CD14-positive monocyte (primary cell): ENCODE measurements around the gene CCDC188. TPM values are rescaled to one million over a fixed set of nuclear protein-coding genes. Genes with fewer than 3 reads are reported as not detected.
A peak's percentile ranks its signal among the peaks of the same experiment; 100 is the strongest.

Experiments
- DNase-seq, 3 donors: peaks; one replicate each; pipeline ENCODE4 v3.0.0-alpha.2; 2011 to 2022
- H2AFZ ChIP-seq: 2 replicates; pipeline ENCODE4 v1.6.0; 2012; ENCODE audit warnings: mild to moderate bottlenecking, low read depth, low read length, inconsistent platforms; ENCODE audit not compliant: insufficient read depth, poor library complexity, severe bottlenecking
- H3K27ac ChIP-seq, 2 donors: 1 replicate in 1 of 2; 2 replicates in 1 of 2; pipeline ENCODE4 v1.5.1; 2012 to 2013; ENCODE audit warnings: low read length in 2 of 2, control low read depth in 1 of 2, inconsistent platforms in 1 of 2, low read depth in 1 of 2, mild to moderate bottlenecking in 1 of 2
- H3K27me3 ChIP-seq, 2 donors: one replicate each; pipeline versions ENCODE4 v1.6.0 to v1.6.1; 2011 to 2013; ENCODE audit warnings: low read length in 2 of 2; ENCODE audit not compliant: control insufficient read depth in 2 of 2, insufficient read depth in 2 of 2
- H3K36me3 ChIP-seq, 2 donors: replicated peaks in 1 of 2; 1 replicate in 1 of 2; 2 replicates in 1 of 2; pipeline versions ENCODE4 v1.5.1 to v1.6.1; 2012 to 2013; ENCODE audit warnings: low read length in 2 of 2, control low read depth in 1 of 2, inconsistent platforms in 1 of 2, mild to moderate bottlenecking in 1 of 2; ENCODE audit not compliant: insufficient read depth in 2 of 2, control insufficient read depth in 1 of 2
- H3K4me1 ChIP-seq, 2 donors: 1 replicate in 1 of 2; 2 replicates in 1 of 2; pipeline versions ENCODE4 v1.5.1 to v1.6.1; 2012 to 2013; ENCODE audit warnings: low read length in 2 of 2, control low read depth in 1 of 2, inconsistent platforms in 1 of 2, mild to moderate bottlenecking in 1 of 2, moderate library complexity in 1 of 2; ENCODE audit not compliant: insufficient read depth in 2 of 2, control insufficient read depth in 1 of 2
- H3K4me2 ChIP-seq: replicated peaks from 2 replicates; pipeline ENCODE3; 2012; ENCODE audit warnings: low read length, moderate library complexity, mild to moderate bottlenecking; ENCODE audit not compliant: poor library complexity, severe bottlenecking; ENCODE audit errors: extremely low read depth
- H3K4me3 ChIP-seq, 3 experiments: fragments of 200-600 bp in 1 of 3; sonication (generic) in 1 of 3; replicated peaks in 1 of 3; 1 replicate in 2 of 3; 2 replicates in 1 of 3; pipeline ENCODE4 v1.5.1; 2011 to 2013; ENCODE audit warnings: low read length in 3 of 3, mild to moderate bottlenecking in 3 of 3, control low read depth in 2 of 3, low read depth in 2 of 3, inconsistent platforms in 1 of 3, moderate library complexity in 1 of 3
- H3K79me2 ChIP-seq: 2 replicates; pipeline ENCODE4 v1.6.0; 2012; ENCODE audit warnings: mild to moderate bottlenecking, control low read depth, inconsistent platforms, low read length, moderate library complexity; ENCODE audit not compliant: insufficient read depth
- H3K9ac ChIP-seq: 2 replicates; pipeline ENCODE4 v1.6.0; 2017; ENCODE audit warnings: low read length, mild to moderate bottlenecking; ENCODE audit not compliant: insufficient read depth, poor library complexity, severe bottlenecking
- H3K9me3 ChIP-seq, 2 donors: replicated peaks in 1 of 2; 1 replicate in 1 of 2; 2 replicates in 1 of 2; pipeline versions ENCODE4 v1.5.1 to v1.6.1; 2012 to 2013; ENCODE audit warnings: low read length in 2 of 2, control low read depth in 1 of 2; ENCODE audit not compliant: control insufficient read depth in 1 of 2, insufficient read depth in 1 of 2
- H4K20me1 ChIP-seq: 2 replicates; pipeline ENCODE4 v1.6.0; 2012; ENCODE audit warnings: mild to moderate bottlenecking, low read length, control low read depth, moderate library complexity; ENCODE audit not compliant: insufficient read depth
- H3K27ac Mint-ChIP-seq, 7 donors: one replicate each; pipeline ENCODE4 v1.8.0; 2020; ENCODE audit warnings: mild to moderate bottlenecking in 7 of 7, mixed read lengths in 7 of 7, moderate library complexity in 6 of 7, inconsistent platforms in 2 of 7
- H3K27me3 Mint-ChIP-seq, 3 donors: one replicate each; pipeline ENCODE4 v1.8.0; 2021 to 2022; ENCODE audit warnings: low read depth in 3 of 3, mild to moderate bottlenecking in 3 of 3, mixed read lengths in 3 of 3, moderate library complexity in 3 of 3, inconsistent platforms in 1 of 3
- H3K36me3 Mint-ChIP-seq, 2 donors: one replicate each; pipeline ENCODE4 v1.8.0; 2020; ENCODE audit warnings: mixed read lengths in 2 of 2, inconsistent platforms in 1 of 2, mild to moderate bottlenecking in 1 of 2
- H3K4me1 Mint-ChIP-seq: one replicate; pipeline ENCODE4 v1.8.0; 2020; ENCODE audit warnings: mild to moderate bottlenecking, mixed read lengths
- H3K4me3 Mint-ChIP-seq, 2 donors: one replicate each; pipeline ENCODE4 v1.8.0; 2020; ENCODE audit warnings: mild to moderate bottlenecking in 2 of 2, mixed read lengths in 2 of 2, moderate library complexity in 1 of 2
- H3K9me3 Mint-ChIP-seq, 7 donors: one replicate each; pipeline ENCODE4 v1.8.0; 2020 to 2022; ENCODE audit warnings: mixed read lengths in 7 of 7, mild to moderate bottlenecking in 6 of 7, moderate library complexity in 6 of 7, inconsistent platforms in 2 of 7
- WGBS: methylation state at CpG from one replicate; pipeline ENCODE4 v1.1.5; 2013; ENCODE audit warnings: missing lambda C conversion rate; ENCODE audit not compliant: insufficient coverage; 5-methylcytosine and 5-hydroxymethylcytosine counted together
- intact Hi-C, 2 donors: fragments of 100-400 bp; cut with micrococcal nuclease; formaldehyde crosslinking; loops; one replicate each; pipeline versions ENCODE4 v1.15.0 to v1.15.1; 2023
- polyA plus RNA-seq, 3 donors: library from polyadenylated mRNA; depleted of rRNA in 1 of 3; unstranded in 2 of 3; stranded (reverse) in 1 of 3; fragments of 300-500 nt in 2 of 3; fragments of >200 nt in 1 of 3; fragmentation: Illumina TruSeq in 2 of 3; gene quantifications; 1 replicate in 2 of 3; 2 replicates in 1 of 3; pipeline ENCODE4 v1.2.3, GENCODE V29; 2012 to 2021
- TF ChIP-seq, protein P1 (sequence below): fragments of 200-600 bp; IDR thresholded peaks from one replicate; pipeline ENCODE4 v1.8.0; 2022; ENCODE audit warnings: antibody characterized with exemption, mild to moderate bottlenecking

CCDC188 gene
- polyA plus RNA-seq, 3 donors: 0.15 TPM; not detected in 2

- peaks cover 0 to 3% (median 0%) of the 10 kb centered on the region in 7 donors for H3K9me3 Mint-ChIP-seq
- H3K4me1 Mint-ChIP-seq: peaks cover 10% of the 10 kb centered on the region
- Histone ChIP-seq H3K27ac (no peak overlapping the region), H3K36me3 (no peaks in the 10 kb centered on the region), H3K27me3 (no peaks in the 10 kb centered on the region), H3K4me1 (peaks cover 8 to 9% of the 10 kb centered on the region in 2 donors), H3K4me3 (no peak overlapping the region), H2AFZ (no peak overlapping the region), H3K9ac (peak overlapping the region; percentile 15), H3K4me2 (no peak overlapping the region), H4K20me1 (no peaks in the 10 kb centered on the region), H3K9me3 (no peaks in the 10 kb centered on the region), H3K79me2 (no peaks in the 10 kb centered on the region)
- no peaks in the 10 kb centered on the region for H3K36me3 Mint-ChIP-seq
- WGBS: 0% methylated on average over 6 of the region's 9 CpGs
- H3K27ac Mint-ChIP-seq: no peak overlapping the region
- DNase-seq: no peak
- H3K4me3 Mint-ChIP-seq: peak overlapping the region in 1 of 2 donors; percentile 65
- H3K27me3 Mint-ChIP-seq: peaks cover 6 to 29% (median 10%) of the 10 kb centered on the region in 3 donors
- TF ChIP-seq, protein P1, sequence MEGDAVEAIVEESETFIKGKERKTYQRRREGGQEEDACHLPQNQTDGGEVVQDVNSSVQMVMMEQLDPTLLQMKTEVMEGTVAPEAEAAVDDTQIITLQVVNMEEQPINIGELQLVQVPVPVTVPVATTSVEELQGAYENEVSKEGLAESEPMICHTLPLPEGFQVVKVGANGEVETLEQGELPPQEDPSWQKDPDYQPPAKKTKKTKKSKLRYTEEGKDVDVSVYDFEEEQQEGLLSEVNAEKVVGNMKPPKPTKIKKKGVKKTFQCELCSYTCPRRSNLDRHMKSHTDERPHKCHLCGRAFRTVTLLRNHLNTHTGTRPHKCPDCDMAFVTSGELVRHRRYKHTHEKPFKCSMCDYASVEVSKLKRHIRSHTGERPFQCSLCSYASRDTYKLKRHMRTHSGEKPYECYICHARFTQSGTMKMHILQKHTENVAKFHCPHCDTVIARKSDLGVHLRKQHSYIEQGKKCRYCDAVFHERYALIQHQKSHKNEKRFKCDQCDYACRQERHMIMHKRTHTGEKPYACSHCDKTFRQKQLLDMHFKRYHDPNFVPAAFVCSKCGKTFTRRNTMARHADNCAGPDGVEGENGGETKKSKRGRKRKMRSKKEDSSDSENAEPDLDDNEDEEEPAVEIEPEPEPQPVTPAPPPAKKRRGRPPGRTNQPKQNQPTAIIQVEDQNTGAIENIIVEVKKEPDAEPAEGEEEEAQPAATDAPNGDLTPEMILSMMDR: no peak
- intact Hi-C loops: loop anchor here (5.0 kb wide), 1 partner anchor 108 kb away; the partner anchor contains the start of gene RTN4R (in 2 of the 2)
Observed at GRCh38 chr22:20159076-20159475, 8.2 kb upstream of the CCDC188 start.

GRCh38 chr22:20158391-20159036, 7.7 kb upstream of the CCDC188 start:
- Histone ChIP-seq H4K20me1 (no peaks in the 10 kb centered on the region), H3K4me2 (no peak overlapping the region), H3K9me3 (no peaks in the 10 kb centered on the region), H3K4me1 (peaks cover 8 to 9% of the 10 kb centered on the region in 2 donors), H3K27me3 (no peaks in the 10 kb centered on the region), H3K4me3 (no peak overlapping the region), H3K27ac (no peak overlapping the region), H3K9ac (peak overlapping the region; percentile 15), H3K36me3 (no peaks in the 10 kb centered on the region), H3K79me2 (no peaks in the 10 kb centered on the region), H2AFZ (no peak overlapping the region)
- 9% methylated on average over 12 of the region's 15 CpGs for whole genome bisulfite sequencing
- H3K9me3 Mint-ChIP-seq: peaks cover 0 to 3% (median 0%) of the 10 kb centered on the region in 7 donors
- H3K27me3 Mint-ChIP-seq: peaks cover 6 to 29% (median 10%) of the 10 kb centered on the region in 3 donors
- H3K4me3 Mint-ChIP-seq: peak overlapping the region in 1 of 2 donors; percentile 65
- peaks cover 10% of the 10 kb centered on the region for H3K4me1 Mint-ChIP-seq
- TF ChIP-seq, protein P1: no peak
- no peak overlapping the region for H3K27ac Mint-ChIP-seq
- H3K36me3 Mint-ChIP-seq: no peaks in the 10 kb centered on the region
- no peak for DNase-seq
- intact Hi-C loops: loop anchor here (5.0 kb wide), 1 partner anchor 109 kb away; the partner anchor contains the start of gene RTN4R (in 2 of the 2)
